HuH-7 (cell line): ENCODE data around the gene MRPL18.
"Not testable (repeated sequence)": the region's sequence is repeated elsewhere in the genome, so short reads cannot be mapped to it uniquely, and the experiment has no call there.

Experiments
- DNase-seq: peaks from one replicate; pipeline ENCODE4 v3.0.0; 2011; ENCODE audit warnings: low spot score

The MRPL18 gene

GRCh38 chr6:159790149-159790955 lies at the start of gene MRPL18:
MRPL18 (plus strand) TSS chr6:159790467; CDS start chr6:159790588, 121 bp downstream.
- DNase-seq, result peak; percentile 98

- DNase-seq, result no peak
Measured at GRCh38 chr6:159742165-159742564, 48.1 kb upstream of the MRPL18 start.

- DNase-seq, result no peak
Measured at GRCh38 chr6:159745081-159745480, 45.2 kb upstream of the MRPL18 start.

- no peak for DNase-seq
Measured at GRCh38 chr6:159746759-159747158, 43.5 kb upstream of the MRPL18 start.

- DNase-seq, result not testable (repeated sequence)
Measured at GRCh38 chr6:159748127-159748526, 42.1 kb upstream of the MRPL18 start.

- DNase-seq, result no peak
Measured at GRCh38 chr6:159751448-159751847, 38.8 kb upstream of the MRPL18 start.

- DNase-seq, result no peak
Measured at GRCh38 chr6:159753081-159753872, 37.0 kb upstream of the MRPL18 start.

- no peak for DNase-seq
Measured at GRCh38 chr6:159754401-159754800, 35.9 kb upstream of the MRPL18 start.

- DNase-seq, result no peak
Measured at GRCh38 chr6:159754959-159755914, 35.0 kb upstream of the MRPL18 start.

- DNase-seq, result no peak
Measured at GRCh38 chr6:159756508-159756907, 33.8 kb upstream of the MRPL18 start.

- DNase-seq, result peak; percentile 39
Measured at GRCh38 chr6:159758031-159759001, 32.0 kb upstream of the MRPL18 start.

GRCh38 chr6:159759645-159760044 lies 30.6 kb upstream of the MRPL18 start:
- no peak for DNase-seq

- peak; percentile 17 for DNase-seq
Measured at GRCh38 chr6:159760602-159761057, 29.6 kb upstream of the MRPL18 start.

GRCh38 chr6:159761129-159761872 lies 29.0 kb upstream of the MRPL18 start:
- DNase-seq, result peak; percentile 24

GRCh38 chr6:159761873-159762680 lies 28.2 kb upstream of the MRPL18 start, which contains the start of gene ACAT2:
ACAT2 (plus strand) TSS chr6:159762045; CDS start chr6:159762088, 43 bp downstream.
- peak; percentile 99 for DNase-seq

GRCh38 chr6:159762681-159763293 lies 27.5 kb upstream of the MRPL18 start:
- peak; percentile 27 for DNase-seq

- DNase-seq, result no peak
Measured at GRCh38 chr6:159766906-159767305, 23.4 kb upstream of the MRPL18 start.

GRCh38 chr6:159769470-159769869 lies 20.8 kb upstream of the MRPL18 start:
- DNase-seq, result no peak
